PC-3 (cell line): ENCODE data around the gene NEU3. TPM values are rescaled to one million over a fixed set of nuclear protein-coding genes. Genes with fewer than 3 reads are reported as not detected.
"Not testable (repeated sequence)": the region's sequence is repeated elsewhere in the genome, so short reads cannot be mapped to it uniquely, and the experiment has no call there.

Experiments used
- ATAC-seq: fragments of 200-7000 bp; cut with Tn5 transposase; 2 replicates; pipeline ENCODE4 v1.9.1; 2020; ENCODE audit warnings: mild to moderate bottlenecking, moderate library complexity
- BruUV-seq: library from RNA; stranded (reverse); fragments of 400-500 nt; replicated peaks from 2 replicates; lab custom pipeline; 2021; lab: Mats Ljungman, UMichigan
- CTCF ChIA-PET: fragments of 300-600 bp; sonication (Branson Sonifier 250); formaldehyde crosslinking; loops from one replicate; lab custom pipeline; 2022; ENCODE audit warnings: antibody characterized with exemption; lab: Charles Lee
- POLR2A ChIA-PET: fragments of 300-600 bp; sonication (Branson Sonifier 250); formaldehyde crosslinking; loops from one replicate; lab custom pipeline; 2022; ENCODE audit warnings: antibody characterized with exemption; ENCODE audit not compliant: unreplicated experiment; lab: Charles Lee
- DNase-seq: peaks from one replicate; pipeline ENCODE4 v3.0.0-alpha.2; 2015
- H2AFZ ChIP-seq: fragments of 300-600 bp; sonication (generic); 2 replicates; pipeline ENCODE4 v1.6.0; 2016; ENCODE audit warnings: antibody characterized with exemption, low read length
- H3F3A ChIP-seq: fragments of 300-600 bp; sonication (generic); one replicate; pipeline ENCODE4 v1.6.0; 2017; ENCODE audit warnings: antibody characterized with exemption, low read length, control low read depth, mild to moderate bottlenecking; ENCODE audit not compliant: unreplicated experiment
- H3K27ac ChIP-seq: fragments of 300-600 bp; sonication (generic); 2 replicates; pipeline ENCODE4 v1.5.1; 2016; ENCODE audit warnings: mild to moderate bottlenecking, low read length
- H3K27me3 ChIP-seq: fragments of 300-600 bp; sonication (generic); 2 replicates; pipeline ENCODE4 v1.6.1; 2016; ENCODE audit warnings: low read length, mixed read lengths
- H3K36me3 ChIP-seq: fragments of 300-600 bp; sonication (generic); 2 replicates; pipeline ENCODE4 v1.6.1; 2016; ENCODE audit warnings: low read depth, mixed run types, low read length, mixed read lengths
- H3K4me1 ChIP-seq: fragments of 300-600 bp; sonication (generic); 2 replicates; pipeline ENCODE4 v1.5.1; 2016; ENCODE audit warnings: low read length; ENCODE audit not compliant: insufficient read depth
- H3K4me2 ChIP-seq: fragments of 300-600 bp; sonication (generic); 2 replicates; pipeline ENCODE4 v1.6.0; 2016; ENCODE audit warnings: low read length
- H3K4me3 ChIP-seq: fragments of 300-600 bp; sonication (generic); 2 replicates; pipeline ENCODE4 v1.5.1; 2016; ENCODE audit warnings: mild to moderate bottlenecking, low read length, mixed read lengths
- H3K79me2 ChIP-seq: fragments of 300-600 bp; sonication (generic); 2 replicates; pipeline ENCODE4 v1.6.1; 2017; ENCODE audit warnings: low read length, mixed read lengths
- H3K9ac ChIP-seq: fragments of 300-600 bp; sonication (generic); 2 replicates; pipeline ENCODE4 v1.6.0; 2016; ENCODE audit warnings: mild to moderate bottlenecking, low read length
- H3K9me2 ChIP-seq: fragments of 300-600 bp; sonication (generic); replicated peaks from 2 replicates; pipeline ENCODE4 v1.6.1; 2016; ENCODE audit warnings: mixed run types, low read length, mixed read lengths
- H3K9me3 ChIP-seq: fragments of 300-600 bp; sonication (generic); 2 replicates; pipeline ENCODE4 v1.6.1; 2016; ENCODE audit warnings: low read length, mixed read lengths
- H4K20me1 ChIP-seq: fragments of 300-600 bp; sonication (generic); 2 replicates; pipeline ENCODE4 v1.6.1; 2016; ENCODE audit warnings: low read length, mixed read lengths
- CTCF ChIP-seq: fragments of 300-600 bp; sonication (generic); conservative IDR thresholded peaks from 2 replicates; pipeline ENCODE4 v1.5.1; 2017; ENCODE audit warnings: antibody characterized with exemption, low read depth, mild to moderate bottlenecking, low read length
- EZH2 ChIP-seq: fragments of 300-600 bp; sonication (generic); IDR thresholded peaks from one replicate; pipeline ENCODE4 v1.6.1; 2017; ENCODE audit warnings: antibody characterized with exemption, mild to moderate bottlenecking, low read length; ENCODE audit not compliant: unreplicated experiment
- EZH2phosphoT487 ChIP-seq: fragments of 300-600 bp; sonication (generic); IDR thresholded peaks from 2 replicates; pipeline ENCODE4 v1.6.1; 2018; ENCODE audit warnings: mild to moderate bottlenecking, antibody characterized with exemption, low read length, borderline replicate concordance
- intact Hi-C: fragments of 100-400 bp; cut with micrococcal nuclease; formaldehyde crosslinking; loops from 2 replicates; pipeline ENCODE4 v1.9.0; 2023
- total RNA-seq: library from RNA; depleted of rRNA; stranded (reverse); fragments of >200 nt; gene quantifications from 2 replicates; pipeline ENCODE4 v1.2.3, GENCODE V29; 2014

The NEU3 gene
- total RNA-seq, 1 experiment from 2014 or later = 15.7 TPM

- Histone ChIP-seq H2AFZ (no peak overlapping the region), H3K4me2 (no peak overlapping the region), H3K36me3 (peaks cover 9% of the 10 kb centered on the region; the same call in 1 of the 2 replicates), H3K4me1 (no peaks in the 10 kb centered on the region), H3K9me3 (no peaks in the 10 kb centered on the region), H3F3A (no peaks in the 10 kb centered on the region), H3K79me2 (no peaks in the 10 kb centered on the region), H3K9me2 (no peaks in the 10 kb centered on the region), H3K4me3 (no peak overlapping the region), H4K20me1 (no peaks in the 10 kb centered on the region), H3K27me3 (no peaks in the 10 kb centered on the region), H3K9ac (no peak overlapping the region), H3K27ac (no peak overlapping the region)
- CTCF ChIA-PET = interaction anchor here (0.5 kb wide), 1 partner anchor 241 kb away, joined by 5 read pairs; no protein-coding TSS in a partner anchor
- no TSS peak for BruUV-seq
- intact Hi-C loops = no loop called here
- POLR2A ChIA-PET = interaction anchor here (0.6 kb wide), 1 partner anchor 67 kb away, joined by 6 read pairs; no protein-coding TSS in a partner anchor
- DNase-seq (peak; percentile 62), ATAC-seq (peak; percentile 71)
- TF ChIP-seq CTCF = peak; percentile 26; the same call in 1 of the 2 replicates
- no peak for TF ChIP-seq EZH2
- no peak for TF ChIP-seq EZH2phosphoT487
Observed at GRCh38 chr11:75014129-75014528, 25.4 kb downstream of the NEU3 start.

- DNase-seq, CTCF ChIA-PET, intact Hi-C loops, H4K20me1 ChIP-seq, H3K4me2 ChIP-seq, H3F3A ChIP-seq, H3K79me2 ChIP-seq, H3K27me3 ChIP-seq, POLR2A ChIA-PET, H3K27ac ChIP-seq, H3K4me1 ChIP-seq, H2AFZ ChIP-seq, H3K36me3 ChIP-seq, H3K9me3 ChIP-seq, H3K4me3 ChIP-seq, ATAC-seq, BruUV-seq, H3K9me2 ChIP-seq, H3K9ac ChIP-seq: not testable (repeated sequence)
Observed at GRCh38 chr11:75019200-75019599, 30.5 kb downstream of the NEU3 start.

GRCh38 chr11:75020328-75020727, 31.6 kb downstream of the NEU3 start:
- H3K4me1 ChIP-seq, H3K36me3 ChIP-seq, H3K4me3 ChIP-seq, H3K9me2 ChIP-seq, H4K20me1 ChIP-seq, CTCF ChIA-PET, DNase-seq, H3K27me3 ChIP-seq, POLR2A ChIA-PET, H3K9me3 ChIP-seq, H3K79me2 ChIP-seq, H3F3A ChIP-seq, H3K4me2 ChIP-seq, H3K27ac ChIP-seq, BruUV-seq, intact Hi-C loops, H2AFZ ChIP-seq, ATAC-seq, H3K9ac ChIP-seq: not testable (repeated sequence)

- Histone ChIP-seq H3K27ac (no peak overlapping the region), H3K9ac (no peak overlapping the region), H3F3A (no peaks in the 10 kb centered on the region), H3K27me3 (no peaks in the 10 kb centered on the region), H3K9me2 (no peaks in the 10 kb centered on the region), H3K79me2 (no peaks in the 10 kb centered on the region), H3K4me1 (no peaks in the 10 kb centered on the region), H3K36me3 (no peaks in the 10 kb centered on the region), H2AFZ (no peak overlapping the region), H3K9me3 (no peaks in the 10 kb centered on the region), H4K20me1 (no peaks in the 10 kb centered on the region), H3K4me3 (no peak overlapping the region), H3K4me2 (no peak overlapping the region)
- DNase-seq (no peak), ATAC-seq (no peak)
- POLR2A ChIA-PET = interaction anchor here (0.7 kb wide), 1 partner anchor 34 kb away, joined by 5 read pairs; the partner anchor contains the start of gene NEU3
- intact Hi-C loops = no loop called here
- no peak for TF ChIP-seq CTCF
- no peak for TF ChIP-seq EZH2phosphoT487
- no peak for TF ChIP-seq EZH2
- CTCF ChIA-PET = interaction anchor here (0.6 to 2.1 kb wide), 6 partner anchors 9 to 230 kb away, joined by 3 to 16 read pairs (median 6); no protein-coding TSS in a partner anchor
- BruUV-seq = no TSS peak
Observed at GRCh38 chr11:75022296-75022695, 33.6 kb downstream of the NEU3 start.
